ENCODE data around the gene SARS1. TPM values are rescaled to one million over a fixed set of nuclear protein-coding genes. Genes with fewer than 3 reads are reported as not detected.
"Not testable (repeated sequence)": the region's sequence is repeated elsewhere in the genome, so short reads cannot be mapped to it uniquely, and the experiment has no call there.

The SARS1 gene
- total RNA-seq, 1 experiment from 2014 or later = 492 TPM

DNA sequence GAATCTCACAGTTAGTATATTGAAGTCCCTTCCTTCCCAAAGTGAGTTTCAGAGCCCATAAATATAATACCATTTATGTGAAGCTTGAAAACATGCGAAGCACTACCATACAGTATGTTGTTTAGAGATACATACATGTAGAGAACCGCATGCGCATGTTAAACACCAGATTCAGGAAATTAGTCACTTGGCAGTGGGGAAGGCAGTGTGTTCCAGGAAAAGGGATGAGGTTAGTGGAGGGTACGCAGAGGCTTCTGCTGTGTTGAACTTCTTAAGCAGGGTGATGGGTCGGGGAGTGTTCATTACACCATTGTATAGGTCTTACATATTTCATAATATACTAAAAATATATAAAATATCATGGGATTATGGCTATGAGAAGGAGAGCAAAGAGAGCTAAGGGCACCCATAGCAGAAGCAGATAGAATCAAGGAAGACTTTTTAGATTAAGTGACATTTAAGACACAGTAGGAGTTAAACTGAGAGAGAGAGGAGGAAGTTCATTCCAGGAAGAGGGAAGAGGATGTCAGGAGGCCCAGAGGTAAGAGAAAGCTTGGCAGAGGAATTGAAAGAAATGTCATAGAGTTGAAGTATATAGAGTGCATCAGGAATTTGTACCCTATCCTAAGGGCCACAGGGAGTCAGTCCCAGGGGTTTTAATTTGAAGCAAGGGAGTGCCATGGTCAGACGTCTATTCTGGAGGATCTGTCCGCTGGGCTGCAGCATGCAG lies 43.5 kb upstream of the SARS1 start:
- H3K27ac Mint-ChIP-seq (ENCODE audit: low read depth, unreplicated experiment) = no peak overlapping the region
- TF ChIP-seq CTCF (IDR thresholded peaks at IDR 0.05; ENCODE audit: unreplicated experiment) = no peak
- H3K4me1 Mint-ChIP-seq (ENCODE audit: insufficient read depth, unreplicated experiment) = no peaks in the 10 kb centered on the region
- no peaks in the 10 kb centered on the region for H3K27me3 Mint-ChIP-seq (ENCODE audit: insufficient read depth, unreplicated experiment)
- CTCF ChIA-PET = no interaction called here
- intact Hi-C loops (cut with micrococcal nuclease) = no loop called here
- no peak overlapping the region for H3K4me3 Mint-ChIP-seq (ENCODE audit: unreplicated experiment)
- no peaks in the 10 kb centered on the region for H3K9me3 Mint-ChIP-seq (ENCODE audit: unreplicated experiment)
- peak; percentile 45 for DNase-seq (ENCODE audit: unreplicated experiment)
- POLR2A ChIA-PET = no interaction called here
- H3K36me3 Mint-ChIP-seq (ENCODE audit: insufficient read depth, unreplicated experiment) = no peaks in the 10 kb centered on the region
- no TSS peak for BruUV-seq (replicated peaks)

DNA sequence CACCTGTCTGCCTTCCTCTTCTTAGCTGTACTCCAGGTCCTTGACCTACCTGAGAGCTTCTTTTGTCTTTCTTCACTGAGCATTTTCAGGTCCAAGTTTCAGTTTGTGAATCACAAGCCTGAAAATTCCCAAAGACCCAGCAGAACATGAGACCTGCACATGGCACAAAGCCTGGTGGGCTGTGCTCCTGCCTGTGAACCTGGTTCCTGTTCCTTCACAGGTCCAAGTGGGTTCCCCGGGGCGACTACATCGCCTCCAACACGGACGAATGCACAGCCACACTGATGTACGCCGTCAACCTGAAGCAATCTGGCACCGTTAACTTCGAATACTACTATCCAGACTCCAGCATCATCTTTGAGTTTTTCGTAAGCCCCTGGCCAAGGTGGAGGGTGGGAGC lies 42.1 kb upstream of the SARS1 start:
- no peak overlapping the region for H3K4me3 Mint-ChIP-seq (ENCODE audit: unreplicated experiment)
- CTCF ChIA-PET = no interaction called here
- POLR2A ChIA-PET = interaction anchor here (1.4 kb wide), 1 partner anchor 9 kb away, joined by 4 read pairs; no protein-coding TSS in a partner anchor
- TF ChIP-seq CTCF (IDR thresholded peaks at IDR 0.05; ENCODE audit: unreplicated experiment) = no peak
- no peaks in the 10 kb centered on the region for H3K9me3 Mint-ChIP-seq (ENCODE audit: unreplicated experiment)
- intact Hi-C loops (cut with micrococcal nuclease) = no loop called here
- no peak overlapping the region for H3K27ac Mint-ChIP-seq (ENCODE audit: low read depth, unreplicated experiment)
- no peaks in the 10 kb centered on the region for H3K4me1 Mint-ChIP-seq (ENCODE audit: insufficient read depth, unreplicated experiment)
- no peaks in the 10 kb centered on the region for H3K27me3 Mint-ChIP-seq (ENCODE audit: insufficient read depth, unreplicated experiment)
- no peak for DNase-seq (ENCODE audit: unreplicated experiment)
- BruUV-seq (replicated peaks) = no TSS peak
- H3K36me3 Mint-ChIP-seq (ENCODE audit: insufficient read depth, unreplicated experiment) = no peaks in the 10 kb centered on the region

- H3K4me1 Mint-ChIP-seq (ENCODE audit: insufficient read depth, unreplicated experiment); H3K4me3 Mint-ChIP-seq (ENCODE audit: unreplicated experiment); BruUV-seq (replicated peaks); DNase-seq (ENCODE audit: unreplicated experiment); H3K9me3 Mint-ChIP-seq (ENCODE audit: unreplicated experiment); H3K27ac Mint-ChIP-seq (ENCODE audit: low read depth, unreplicated experiment); POLR2A ChIA-PET; CTCF ChIA-PET; H3K27me3 Mint-ChIP-seq (ENCODE audit: insufficient read depth, unreplicated experiment); H3K36me3 Mint-ChIP-seq (ENCODE audit: insufficient read depth, unreplicated experiment); intact Hi-C loops (cut with micrococcal nuclease): not testable (repeated sequence)
Observed at GRCh38 chr1:109176349-109176748, 37.4 kb upstream of the SARS1 start.

GRCh38 chr1:109180715-109181084 lies 33.0 kb upstream of the SARS1 start:
- CTCF ChIA-PET; intact Hi-C loops (cut with micrococcal nuclease); BruUV-seq (replicated peaks); H3K9me3 Mint-ChIP-seq (ENCODE audit: unreplicated experiment); H3K27ac Mint-ChIP-seq (ENCODE audit: low read depth, unreplicated experiment); H3K36me3 Mint-ChIP-seq (ENCODE audit: insufficient read depth, unreplicated experiment); POLR2A ChIA-PET; H3K27me3 Mint-ChIP-seq (ENCODE audit: insufficient read depth, unreplicated experiment); DNase-seq (ENCODE audit: unreplicated experiment); H3K4me1 Mint-ChIP-seq (ENCODE audit: insufficient read depth, unreplicated experiment); H3K4me3 Mint-ChIP-seq (ENCODE audit: unreplicated experiment): not testable (repeated sequence)

DNA sequence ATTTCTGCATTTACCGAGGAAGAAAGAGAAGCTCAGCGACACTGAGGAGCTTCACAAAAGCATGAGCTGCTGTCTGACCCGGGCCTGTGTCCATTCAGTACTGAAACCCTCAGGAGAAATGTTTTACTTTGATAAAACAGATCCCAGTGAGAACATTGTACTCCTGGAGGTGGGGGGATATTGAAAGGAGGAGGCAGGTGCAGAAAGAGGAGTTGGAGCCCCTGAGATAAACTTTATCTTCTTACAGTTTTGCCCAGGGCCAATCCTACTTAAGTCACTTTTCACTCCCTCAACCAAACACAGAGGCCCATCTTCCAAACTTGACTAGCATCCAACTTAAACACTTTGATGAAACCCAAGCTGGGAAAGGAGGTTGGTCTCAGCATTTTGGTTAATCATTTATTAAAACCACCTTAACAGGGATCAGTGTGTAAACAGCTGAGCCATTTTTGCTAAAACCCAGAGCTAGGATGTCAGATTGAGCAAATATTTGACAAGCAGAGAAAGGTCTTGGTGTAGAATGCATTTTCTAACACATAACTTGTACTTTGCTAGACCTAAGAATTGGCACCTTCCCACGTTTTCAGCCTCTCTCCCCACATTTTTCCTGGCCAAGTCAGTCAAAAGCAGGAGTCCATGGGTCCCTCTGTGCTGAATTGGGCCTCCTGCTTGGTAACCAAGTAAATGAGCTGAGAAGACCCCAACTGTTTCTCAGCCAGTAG lies 32.5 kb upstream of the SARS1 start:
- POLR2A ChIA-PET = no interaction called here
- DNase-seq (ENCODE audit: unreplicated experiment) = no peak
- Mint-ChIP-seq H3K36me3 (ENCODE audit: insufficient read depth, unreplicated experiment) (no peaks in the 10 kb centered on the region), H3K4me3 (ENCODE audit: unreplicated experiment) (no peak overlapping the region), H3K27ac (ENCODE audit: low read depth, unreplicated experiment) (no peak overlapping the region), H3K4me1 (ENCODE audit: insufficient read depth, unreplicated experiment) (peaks cover 11% of the 10 kb centered on the region), H3K27me3 (ENCODE audit: insufficient read depth, unreplicated experiment) (no peaks in the 10 kb centered on the region), H3K9me3 (ENCODE audit: unreplicated experiment) (no peaks in the 10 kb centered on the region)
- CTCF ChIA-PET = no interaction called here
- no peak for TF ChIP-seq CTCF (IDR thresholded peaks at IDR 0.05; ENCODE audit: unreplicated experiment)
- intact Hi-C loops (cut with micrococcal nuclease) = no loop called here
- BruUV-seq (replicated peaks) = no TSS peak

All from MCF 10A (cell line).